HepG2 (cell line): ENCODE data around the gene PIP5KL1. TPM values are rescaled to one million over a fixed set of nuclear protein-coding genes. Genes with fewer than 3 reads are reported as not detected.

Source experiments
- FOXP1 ChIP-seq, 2 experiments: fragments of 450-650 bp in 1 of 2; IDR thresholded peaks; 2 replicates each; pipeline ENCODE4 v1.6.1; 2017 to 2018; ENCODE audit warnings: antibody characterized with exemption in 1 of 2
- NBN ChIP-seq: fragments of 450-650 bp; conservative IDR thresholded peaks from 2 replicates; pipeline ENCODE4 v1.6.1; 2017
- SPEN ChIP-seq: sonication (generic); formaldehyde crosslinking; IDR thresholded peaks from 2 replicates; pipeline ENCODE4 v1.5.1; 2020; ENCODE audit warnings: low read depth, mild to moderate bottlenecking, missing genetic modification reagents
- ZFP41 ChIP-seq: sonication (generic); formaldehyde crosslinking; IDR thresholded peaks from 2 replicates; pipeline ENCODE4 v1.4.0; 2020; ENCODE audit warnings: mild to moderate bottlenecking, missing genetic modification reagents, borderline replicate concordance
- polyA plus RNA-seq, 8 experiments: library from polyadenylated mRNA; depleted of rRNA in 3 of 8; stranded (reverse) in 7 of 8; unstranded in 1 of 8; fragments of >200 nt; fragmentation: Illumina TruSeq in 4 of 8; extraction: Trizol in 4 of 8; gene quantifications; 2 replicates each; pipeline versions ENCODE4 v1.2.1 to v1.2.3, GENCODE V29; 2011 to 2016; ENCODE audit warnings: low read depth in 4 of 8, missing spikeins in 1 of 8, mixed read lengths in 1 of 8; ENCODE audit not compliant: insufficient read depth in 1 of 8
- total RNA-seq, 5 experiments: library from RNA; depleted of rRNA; stranded (reverse); fragments of >200 nt; fragmentation: Illumina TruSeq; extraction: Trizol; gene quantifications; 2 replicates each; pipeline ENCODE4 v1.2.3, GENCODE V29; 2016; ENCODE audit warnings: low read depth in 1 of 5
- TF ChIP-seq, protein P1 (sequence below): sonication (generic); formaldehyde crosslinking; IDR thresholded peaks from 2 replicates; pipeline ENCODE4 v1.4.0; 2020; ENCODE audit warnings: missing genetic modification reagents, borderline replicate concordance
- TF ChIP-seq, protein P2 (sequence below): sonication (generic); formaldehyde crosslinking; IDR thresholded peaks from one replicate; pipeline ENCODE4 v1.5.1; 2020; ENCODE audit warnings: mild to moderate bottlenecking, missing genetic modification reagents; ENCODE audit errors: not compliant biosample characterization

Gene PIP5KL1
- total and polyA plus RNA-seq, 2 of the 13 experiments (the other 11 are each of a cell fraction or from before 2014, with no cell fraction given) = 0.20 to 0.49 TPM

DNA sequence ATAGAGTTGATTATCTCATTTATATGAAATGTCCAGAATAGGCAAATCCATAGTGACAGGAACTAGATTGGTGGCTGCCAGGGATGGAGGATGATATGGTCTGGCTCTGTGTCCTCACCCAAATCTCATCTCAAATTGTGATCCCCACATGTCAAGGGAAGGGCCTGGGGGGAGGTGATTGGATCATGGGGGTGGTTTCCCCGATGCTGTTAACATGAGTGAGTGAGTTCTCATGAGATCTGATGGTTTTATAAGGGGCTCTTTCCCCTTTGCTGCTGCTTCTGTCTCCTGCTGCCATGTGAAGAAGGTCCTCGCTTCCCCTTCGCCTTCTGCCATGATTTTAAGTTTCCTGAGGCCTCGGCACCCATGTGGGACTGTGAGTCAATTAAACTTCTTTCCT is 28.8 kb upstream of the PIP5KL1 start (continued):
- TF ChIP-seq SPEN (CRISPR knock-in tag) = no peak
- no peak for TF ChIP-seq NBN
- TF ChIP-seq FOXP1 (IDR thresholded peaks at IDR 0.05) = no peak
- TF ChIP-seq FOXP1 (CRISPR knock-in tag; IDR thresholded peaks at IDR 0.05) = no peak
- TF ChIP-seq, protein P1, sequence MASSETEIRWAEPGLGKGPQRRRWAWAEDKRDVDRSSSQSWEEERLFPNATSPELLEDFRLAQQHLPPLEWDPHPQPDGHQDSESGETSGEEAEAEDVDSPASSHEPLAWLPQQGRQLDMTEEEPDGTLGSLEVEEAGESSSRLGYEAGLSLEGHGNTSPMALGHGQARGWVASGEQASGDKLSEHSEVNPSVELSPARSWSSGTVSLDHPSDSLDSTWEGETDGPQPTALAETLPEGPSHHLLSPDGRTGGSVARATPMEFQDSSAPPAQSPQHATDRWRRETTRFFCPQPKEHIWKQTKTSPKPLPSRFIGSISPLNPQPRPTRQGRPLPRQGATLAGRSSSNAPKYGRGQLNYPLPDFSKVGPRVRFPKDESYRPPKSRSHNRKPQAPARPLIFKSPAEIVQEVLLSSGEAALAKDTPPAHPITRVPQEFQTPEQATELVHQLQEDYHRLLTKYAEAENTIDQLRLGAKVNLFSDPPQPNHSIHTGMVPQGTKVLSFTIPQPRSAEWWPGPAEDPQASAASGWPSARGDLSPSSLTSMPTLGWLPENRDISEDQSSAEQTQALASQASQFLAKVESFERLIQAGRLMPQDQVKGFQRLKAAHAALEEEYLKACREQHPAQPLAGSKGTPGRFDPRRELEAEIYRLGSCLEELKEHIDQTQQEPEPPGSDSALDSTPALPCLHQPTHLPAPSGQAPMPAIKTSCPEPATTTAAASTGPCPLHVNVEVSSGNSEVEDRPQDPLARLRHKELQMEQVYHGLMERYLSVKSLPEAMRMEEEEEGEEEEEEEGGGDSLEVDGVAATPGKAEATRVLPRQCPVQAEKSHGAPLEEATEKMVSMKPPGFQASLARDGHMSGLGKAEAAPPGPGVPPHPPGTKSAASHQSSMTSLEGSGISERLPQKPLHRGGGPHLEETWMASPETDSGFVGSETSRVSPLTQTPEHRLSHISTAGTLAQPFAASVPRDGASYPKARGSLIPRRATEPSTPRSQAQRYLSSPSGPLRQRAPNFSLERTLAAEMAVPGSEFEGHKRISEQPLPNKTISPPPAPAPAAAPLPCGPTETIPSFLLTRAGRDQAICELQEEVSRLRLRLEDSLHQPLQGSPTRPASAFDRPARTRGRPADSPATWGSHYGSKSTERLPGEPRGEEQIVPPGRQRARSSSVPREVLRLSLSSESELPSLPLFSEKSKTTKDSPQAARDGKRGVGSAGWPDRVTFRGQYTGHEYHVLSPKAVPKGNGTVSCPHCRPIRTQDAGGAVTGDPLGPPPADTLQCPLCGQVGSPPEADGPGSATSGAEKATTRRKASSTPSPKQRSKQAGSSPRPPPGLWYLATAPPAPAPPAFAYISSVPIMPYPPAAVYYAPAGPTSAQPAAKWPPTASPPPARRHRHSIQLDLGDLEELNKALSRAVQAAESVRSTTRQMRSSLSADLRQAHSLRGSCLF (CRISPR knock-in tag) = no peak
- no peak for TF ChIP-seq ZFP41 (CRISPR knock-in tag)
- TF ChIP-seq, protein P2, sequence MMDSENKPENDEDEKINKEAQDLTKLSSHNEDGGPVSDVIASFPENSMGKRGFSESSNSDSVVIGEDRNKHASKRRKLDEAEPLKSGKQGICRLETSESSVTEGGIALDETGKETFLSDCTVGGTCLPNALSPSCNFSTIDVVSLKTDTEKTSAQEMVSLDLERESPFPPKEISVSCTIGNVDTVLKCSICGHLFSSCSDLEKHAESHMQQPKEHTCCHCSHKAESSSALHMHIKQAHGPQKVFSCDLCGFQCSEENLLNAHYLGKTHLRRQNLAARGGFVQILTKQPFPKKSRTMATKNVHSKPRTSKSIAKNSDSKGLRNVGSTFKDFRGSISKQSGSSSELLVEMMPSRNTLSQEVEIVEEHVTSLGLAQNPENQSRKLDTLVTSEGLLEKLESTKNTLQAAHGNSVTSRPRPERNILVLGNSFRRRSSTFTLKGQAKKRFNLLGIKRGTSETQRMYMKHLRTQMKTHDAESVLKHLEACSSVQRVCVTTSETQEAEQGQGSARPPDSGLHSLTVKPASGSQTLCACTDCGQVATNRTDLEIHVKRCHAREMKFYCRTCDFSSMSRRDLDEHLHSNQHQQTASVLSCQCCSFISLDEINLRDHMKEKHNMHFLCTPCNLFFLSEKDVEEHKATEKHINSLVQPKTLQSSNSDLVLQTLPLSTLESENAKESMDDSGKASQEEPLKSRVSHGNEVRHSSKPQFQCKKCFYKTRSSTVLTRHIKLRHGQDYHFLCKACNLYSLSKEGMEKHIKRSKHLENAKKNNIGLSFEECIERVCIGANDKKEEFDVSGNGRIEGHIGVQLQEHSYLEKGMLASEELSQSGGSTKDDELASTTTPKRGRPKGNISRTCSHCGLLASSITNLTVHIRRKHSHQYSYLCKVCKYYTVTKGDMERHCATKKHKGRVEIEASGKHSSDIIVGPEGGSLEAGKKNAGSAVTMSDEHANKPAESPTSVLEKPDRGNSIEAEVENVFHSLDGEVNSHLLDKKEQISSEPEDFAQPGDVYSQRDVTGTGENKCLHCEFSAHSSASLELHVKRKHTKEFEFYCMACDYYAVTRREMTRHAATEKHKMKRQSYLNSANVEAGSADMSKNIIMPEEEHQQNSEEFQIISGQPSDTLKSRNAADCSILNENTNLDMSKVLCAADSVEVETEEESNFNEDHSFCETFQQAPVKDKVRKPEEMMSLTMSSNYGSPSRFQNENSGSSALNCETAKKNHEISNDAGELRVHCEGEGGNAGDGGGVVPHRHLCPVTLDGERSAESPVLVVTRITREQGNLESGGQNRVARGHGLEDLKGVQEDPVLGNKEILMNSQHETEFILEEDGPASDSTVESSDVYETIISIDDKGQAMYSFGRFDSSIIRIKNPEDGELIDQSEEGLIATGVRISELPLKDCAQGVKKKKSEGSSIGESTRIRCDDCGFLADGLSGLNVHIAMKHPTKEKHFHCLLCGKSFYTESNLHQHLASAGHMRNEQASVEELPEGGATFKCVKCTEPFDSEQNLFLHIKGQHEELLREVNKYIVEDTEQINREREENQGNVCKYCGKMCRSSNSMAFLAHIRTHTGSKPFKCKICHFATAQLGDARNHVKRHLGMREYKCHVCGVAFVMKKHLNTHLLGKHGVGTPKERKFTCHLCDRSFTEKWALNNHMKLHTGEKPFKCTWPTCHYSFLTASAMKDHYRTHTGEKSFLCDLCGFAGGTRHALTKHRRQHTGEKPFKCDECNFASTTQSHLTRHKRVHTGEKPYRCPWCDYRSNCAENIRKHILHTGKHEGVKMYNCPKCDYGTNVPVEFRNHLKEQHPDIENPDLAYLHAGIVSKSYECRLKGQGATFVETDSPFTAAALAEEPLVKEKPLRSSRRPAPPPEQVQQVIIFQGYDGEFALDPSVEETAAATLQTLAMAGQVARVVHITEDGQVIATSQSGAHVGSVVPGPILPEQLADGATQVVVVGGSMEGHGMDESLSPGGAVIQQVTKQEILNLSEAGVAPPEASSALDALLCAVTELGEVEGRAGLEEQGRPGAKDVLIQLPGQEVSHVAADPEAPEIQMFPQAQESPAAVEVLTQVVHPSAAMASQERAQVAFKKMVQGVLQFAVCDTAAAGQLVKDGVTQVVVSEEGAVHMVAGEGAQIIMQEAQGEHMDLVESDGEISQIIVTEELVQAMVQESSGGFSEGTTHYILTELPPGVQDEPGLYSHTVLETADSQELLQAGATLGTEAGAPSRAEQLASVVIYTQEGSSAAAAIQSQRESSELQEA = no peak
